Effector CD8-positive, alpha-beta T cell (primary cell): Measurements from ENCODE around the gene KRTAP25-1.

Experiments
- DNase-seq: peaks from one replicate; lab custom pipeline; 2025; lab: John Stamatoyannopoulos, UW

KRTAP25-1 gene

DNA sequence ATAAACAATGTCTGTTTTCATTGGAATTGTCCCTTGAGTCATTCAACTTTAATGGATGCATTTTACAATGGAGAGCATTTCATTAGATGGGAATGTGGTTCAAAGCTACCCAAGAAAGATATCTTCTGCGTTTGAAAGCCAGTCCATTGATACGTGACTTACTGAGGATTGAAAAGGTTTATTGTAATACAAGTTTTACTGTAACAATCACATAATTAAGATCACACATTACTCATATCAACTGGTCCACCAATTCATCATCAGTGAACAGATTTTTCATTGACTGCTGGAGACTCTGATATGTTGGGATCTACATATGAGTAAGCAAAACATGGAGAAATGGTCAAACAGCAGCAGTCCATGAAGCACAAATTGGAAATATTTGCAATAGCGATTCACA, 39.4 kb downstream of the KRTAP25-1 start:
- no peak for DNase-seq

DNA sequence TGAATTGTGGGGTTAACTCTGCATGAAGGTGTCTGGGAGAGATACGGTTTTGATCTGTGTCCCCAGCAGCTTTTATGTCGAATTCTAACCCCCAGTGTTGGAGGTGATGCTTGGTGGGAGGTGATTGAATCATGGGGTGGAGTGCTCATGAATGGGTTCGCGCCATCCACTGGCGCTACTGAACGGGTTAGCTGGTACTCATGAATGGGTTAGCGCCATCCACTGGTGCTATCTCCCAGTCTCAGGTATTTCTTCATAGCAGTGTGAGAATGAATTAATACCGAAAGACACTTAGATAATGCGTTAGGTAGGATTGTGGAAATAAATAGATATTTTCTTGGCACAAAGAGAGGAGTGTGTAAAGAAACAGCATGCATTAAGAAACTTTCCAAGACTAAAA, 40.5 kb downstream of the KRTAP25-1 start:
- no peak for DNase-seq

DNA sequence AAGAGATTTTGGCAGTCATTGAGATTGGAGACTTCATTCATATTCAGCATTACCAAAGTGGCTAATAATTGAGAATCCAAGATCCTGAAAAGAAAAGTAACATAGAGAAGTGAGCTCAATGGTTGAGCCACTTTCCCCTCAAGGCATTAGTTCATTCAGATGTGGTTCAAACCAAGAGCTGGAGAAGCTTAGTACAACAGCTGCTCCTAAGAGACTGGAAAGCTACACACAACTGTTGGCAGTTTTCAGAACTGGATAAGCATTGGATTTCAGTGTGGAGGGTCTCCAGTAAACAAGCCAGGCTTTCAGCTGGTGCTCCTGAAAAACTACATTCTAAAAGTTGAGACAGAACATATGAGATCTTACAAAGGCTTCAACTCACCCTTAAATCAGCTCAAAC, 44.3 kb downstream of the KRTAP25-1 start:
- DNase-seq: no peak

DNA sequence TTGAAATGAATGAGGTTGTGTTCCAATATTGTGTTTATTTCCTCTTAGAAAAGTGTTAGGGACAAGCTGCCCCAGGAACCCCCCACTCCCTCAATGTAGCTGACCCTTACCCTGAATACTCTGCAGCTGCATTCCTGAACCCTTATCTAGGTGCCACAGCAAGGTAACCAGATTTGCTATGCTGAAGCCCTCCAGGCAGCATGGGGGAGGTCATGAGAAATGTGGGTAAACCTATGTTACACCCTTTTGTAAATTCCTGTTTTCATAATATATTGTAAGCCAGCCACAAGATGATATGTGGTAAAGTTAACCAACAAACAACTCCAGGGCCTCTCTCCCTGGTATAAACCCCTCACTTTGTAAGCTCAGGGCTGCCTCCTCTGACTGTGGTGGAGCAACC, 45.6 kb downstream of the KRTAP25-1 start:
- DNase-seq: no peak

DNA sequence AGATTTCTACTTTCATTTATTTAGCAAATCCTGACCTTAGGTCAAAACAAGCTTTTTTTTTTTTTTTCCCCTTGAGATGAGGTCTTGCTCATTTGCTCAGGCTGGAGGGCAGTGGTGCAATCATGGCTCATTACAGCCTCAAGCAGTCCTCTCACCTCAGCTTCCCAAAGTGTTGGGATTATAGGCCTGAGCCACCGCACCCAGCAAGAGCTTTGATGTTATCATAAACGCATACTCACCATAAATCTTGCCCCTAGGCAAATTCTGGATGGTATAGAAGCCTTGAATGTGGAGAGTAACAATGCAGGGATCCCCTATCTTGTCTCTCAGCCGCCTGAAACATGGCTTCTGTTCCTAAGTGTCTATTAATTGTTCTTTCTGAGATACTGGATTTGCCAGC, 48.7 kb downstream of the KRTAP25-1 start:
- no peak for DNase-seq
